ENCODE measurements around the gene FARS2.

FARS2 gene

DNA sequence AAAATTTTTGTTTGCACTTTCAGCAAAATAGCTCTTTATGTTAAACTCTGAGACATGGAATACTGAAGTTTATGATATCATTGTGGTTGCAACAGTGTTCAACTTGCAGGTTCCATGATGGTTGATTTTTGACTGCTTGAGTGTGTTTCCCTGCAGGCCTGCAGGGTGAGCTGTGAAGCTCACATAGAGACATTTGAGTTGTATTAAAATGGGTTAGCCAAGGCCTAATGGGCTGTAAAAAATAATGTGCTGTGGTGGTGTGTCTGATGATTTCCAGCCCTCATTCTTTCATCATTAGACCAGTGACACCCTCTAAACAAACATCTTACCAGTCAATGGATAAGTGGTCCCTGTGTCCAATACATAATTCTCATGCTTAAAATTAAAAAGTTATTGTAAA is 321.4 kb downstream of the FARS2 start:
- CTCF ChIA-PET = no interaction called here
- no peaks in the 10 kb centered on the region for H3K27me3 ChIP-seq (replicated peaks in 2 of 5; ENCODE audit: control insufficient read depth in 4 of 5, insufficient read depth in 5 of 5, low read length in 4 of 5)
- no peak overlapping the region for H3K4me3 ChIP-seq (ENCODE audit: control insufficient read depth in 1 of 7, extremely low read depth in 1 of 7, insufficient read depth in 4 of 7, low read depth in 2 of 7, low read length in 6 of 7)
- peaks cover 0 to 6% (median 0%) of the 10 kb centered on the region in 4 experiments for H3K4me1 ChIP-seq (ENCODE audit: control extremely low read depth in 1 of 4, control insufficient read depth in 4 of 4, insufficient read depth in 4 of 4, low read length in 3 of 4)
- peak in 1 of 3 donors; percentile 17 for DNase-seq
- no peaks in the 10 kb centered on the region for H3K36me3 ChIP-seq (ENCODE audit: control insufficient read depth in 4 of 4, insufficient read depth in 4 of 4, low read length in 3 of 4)
- peaks cover 0 to 12% (median 0%) of the 10 kb centered on the region in 5 experiments for H3K9me3 ChIP-seq (ENCODE audit: control extremely low read depth in 1 of 5, control insufficient read depth in 4 of 5, insufficient read depth in 2 of 5, low read depth in 1 of 5, low read length in 4 of 5)
- POLR2A ChIA-PET = no interaction called here
- no peak overlapping the region for H3K27ac ChIP-seq (ENCODE audit: insufficient read depth in 1 of 2, low read depth in 1 of 2, low read length in 2 of 2, poor library complexity in 1 of 2, severe bottlenecking in 2 of 2)

- POLR2A ChIA-PET = no interaction called here
- 82% methylated on average over 2 of the region's 3 CpGs for whole genome bisulfite sequencing (ENCODE audit: insufficient coverage)
Observed at GRCh38 chr6:5583528-5583927, 322.2 kb downstream of the FARS2 start.

GRCh38 chr6:5584078-5584482 is 322.8 kb downstream of the FARS2 start:
- H3K9me3 ChIP-seq (ENCODE audit: control extremely low read depth in 1 of 5, control insufficient read depth in 4 of 5, insufficient read depth in 2 of 5, low read depth in 1 of 5, low read length in 4 of 5) = peaks cover 0 to 12% (median 0%) of the 10 kb centered on the region in 5 experiments
- WGBS (ENCODE audit: insufficient coverage) = no CpG with 5 or more reads among the region's 5 CpGs
- CTCF ChIA-PET = no interaction called here
- H3K36me3 ChIP-seq (ENCODE audit: control insufficient read depth in 4 of 4, insufficient read depth in 4 of 4, low read length in 3 of 4) = no peaks in the 10 kb centered on the region
- H3K4me3 ChIP-seq (ENCODE audit: control insufficient read depth in 1 of 7, extremely low read depth in 1 of 7, insufficient read depth in 4 of 7, low read depth in 2 of 7, low read length in 6 of 7) = no peak overlapping the region
- no peaks in the 10 kb centered on the region for H3K27me3 ChIP-seq (replicated peaks in 2 of 5; ENCODE audit: control insufficient read depth in 4 of 5, insufficient read depth in 5 of 5, low read length in 4 of 5)
- H3K27ac ChIP-seq (ENCODE audit: insufficient read depth in 1 of 2, low read depth in 1 of 2, low read length in 2 of 2, poor library complexity in 1 of 2, severe bottlenecking in 2 of 2) = no peak overlapping the region
- POLR2A ChIA-PET = no interaction called here
- peak in 2 of 3 donors; percentile 12 to 64 for DNase-seq
- H3K4me1 ChIP-seq (ENCODE audit: control extremely low read depth in 1 of 4, control insufficient read depth in 4 of 4, insufficient read depth in 4 of 4, low read length in 3 of 4) = peaks cover 0 to 6% (median 0%) of the 10 kb centered on the region in 4 experiments

More at GRCh38 chr6:5583528-5583927, 322.2 kb downstream of the FARS2 start:
- no peak overlapping the region for H3K27ac ChIP-seq (ENCODE audit: insufficient read depth in 1 of 2, low read depth in 1 of 2, low read length in 2 of 2, poor library complexity in 1 of 2, severe bottlenecking in 2 of 2)
- no peak for DNase-seq
- CTCF ChIA-PET = no interaction called here
- H3K4me1 ChIP-seq (ENCODE audit: control extremely low read depth in 1 of 4, control insufficient read depth in 4 of 4, insufficient read depth in 4 of 4, low read length in 3 of 4) = peaks cover 0 to 6% (median 0%) of the 10 kb centered on the region in 4 experiments
- H3K36me3 ChIP-seq (ENCODE audit: control insufficient read depth in 4 of 4, insufficient read depth in 4 of 4, low read length in 3 of 4) = no peaks in the 10 kb centered on the region
- H3K4me3 ChIP-seq (ENCODE audit: control insufficient read depth in 1 of 7, extremely low read depth in 1 of 7, insufficient read depth in 4 of 7, low read depth in 2 of 7, low read length in 6 of 7) = no peak overlapping the region
- no peaks in the 10 kb centered on the region for H3K27me3 ChIP-seq (replicated peaks in 2 of 5; ENCODE audit: control insufficient read depth in 4 of 5, insufficient read depth in 5 of 5, low read length in 4 of 5)
- peaks cover 0 to 12% (median 0%) of the 10 kb centered on the region in 5 experiments for H3K9me3 ChIP-seq (ENCODE audit: control extremely low read depth in 1 of 5, control insufficient read depth in 4 of 5, insufficient read depth in 2 of 5, low read depth in 1 of 5, low read length in 4 of 5)

GRCh38 chr6:5587648-5588047 is 326.3 kb downstream of the FARS2 start:
- Histone ChIP-seq H3K36me3 (ENCODE audit: control insufficient read depth in 4 of 4, insufficient read depth in 4 of 4, low read length in 3 of 4) (no peaks in the 10 kb centered on the region), H3K27me3 (replicated peaks in 2 of 5; ENCODE audit: control insufficient read depth in 4 of 5, insufficient read depth in 5 of 5, low read length in 4 of 5) (no peaks in the 10 kb centered on the region), H3K4me1 (ENCODE audit: control extremely low read depth in 1 of 4, control insufficient read depth in 4 of 4, insufficient read depth in 4 of 4, low read length in 3 of 4) (peaks cover 0 to 6% (median 0%) of the 10 kb centered on the region in 4 experiments), H3K9me3 (ENCODE audit: control extremely low read depth in 1 of 5, control insufficient read depth in 4 of 5, insufficient read depth in 2 of 5, low read depth in 1 of 5, low read length in 4 of 5) (peaks cover 0 to 12% (median 0%) of the 10 kb centered on the region in 5 experiments), H3K4me3 (ENCODE audit: control insufficient read depth in 1 of 7, extremely low read depth in 1 of 7, insufficient read depth in 4 of 7, low read depth in 2 of 7, low read length in 6 of 7) (no peak overlapping the region), H3K27ac (ENCODE audit: insufficient read depth in 1 of 2, low read depth in 1 of 2, low read length in 2 of 2, poor library complexity in 1 of 2, severe bottlenecking in 2 of 2) (no peak overlapping the region)
- CTCF ChIA-PET = no interaction called here
- POLR2A ChIA-PET = no interaction called here
- WGBS (ENCODE audit: insufficient coverage) = no CpG with 5 or more reads among the region's 3 CpGs
- DNase-seq = no peak

- POLR2A ChIA-PET = no interaction called here
- Histone ChIP-seq H3K36me3 (ENCODE audit: control insufficient read depth in 4 of 4, insufficient read depth in 4 of 4, low read length in 3 of 4) (no peaks in the 10 kb centered on the region), H3K4me3 (ENCODE audit: control insufficient read depth in 1 of 7, extremely low read depth in 1 of 7, insufficient read depth in 4 of 7, low read depth in 2 of 7, low read length in 6 of 7) (no peak overlapping the region), H3K4me1 (ENCODE audit: control extremely low read depth in 1 of 4, control insufficient read depth in 4 of 4, insufficient read depth in 4 of 4, low read length in 3 of 4) (no peaks in the 10 kb centered on the region), H3K9me3 (ENCODE audit: control extremely low read depth in 1 of 5, control insufficient read depth in 4 of 5, insufficient read depth in 2 of 5, low read depth in 1 of 5, low read length in 4 of 5) (peaks cover 0 to 12% (median 0%) of the 10 kb centered on the region in 5 experiments), H3K27me3 (replicated peaks in 2 of 5; ENCODE audit: control insufficient read depth in 4 of 5, insufficient read depth in 5 of 5, low read length in 4 of 5) (no peaks in the 10 kb centered on the region), H3K27ac (ENCODE audit: insufficient read depth in 1 of 2, low read depth in 1 of 2, low read length in 2 of 2, poor library complexity in 1 of 2, severe bottlenecking in 2 of 2) (no peak overlapping the region)
- 84% methylated on average over 4 of the region's 7 CpGs for WGBS (ENCODE audit: insufficient coverage)
- DNase-seq = no peak
- CTCF ChIA-PET = no interaction called here
Observed at GRCh38 chr6:5589422-5590141, 328.3 kb downstream of the FARS2 start.

GRCh38 chr6:5590187-5590586 is 328.9 kb downstream of the FARS2 start:
- no peak for DNase-seq
- WGBS (ENCODE audit: insufficient coverage) = 100% methylated on average over 3 of the region's 5 CpGs
- no peaks in the 10 kb centered on the region for H3K27me3 ChIP-seq (replicated peaks in 2 of 5; ENCODE audit: control insufficient read depth in 4 of 5, insufficient read depth in 5 of 5, low read length in 4 of 5)
- no peaks in the 10 kb centered on the region for H3K36me3 ChIP-seq (ENCODE audit: control insufficient read depth in 4 of 4, insufficient read depth in 4 of 4, low read length in 3 of 4)
- peaks cover 0 to 12% (median 0%) of the 10 kb centered on the region in 5 experiments for H3K9me3 ChIP-seq (ENCODE audit: control extremely low read depth in 1 of 5, control insufficient read depth in 4 of 5, insufficient read depth in 2 of 5, low read depth in 1 of 5, low read length in 4 of 5)
- H3K4me1 ChIP-seq (ENCODE audit: control extremely low read depth in 1 of 4, control insufficient read depth in 4 of 4, insufficient read depth in 4 of 4, low read length in 3 of 4) = no peaks in the 10 kb centered on the region
- H3K4me3 ChIP-seq (ENCODE audit: control insufficient read depth in 1 of 7, extremely low read depth in 1 of 7, insufficient read depth in 4 of 7, low read depth in 2 of 7, low read length in 6 of 7) = no peak overlapping the region
- ChIA-PET CTCF (no interaction called here), POLR2A (no interaction called here)
- no peak overlapping the region for H3K27ac ChIP-seq (ENCODE audit: insufficient read depth in 1 of 2, low read depth in 1 of 2, low read length in 2 of 2, poor library complexity in 1 of 2, severe bottlenecking in 2 of 2)

DNA sequence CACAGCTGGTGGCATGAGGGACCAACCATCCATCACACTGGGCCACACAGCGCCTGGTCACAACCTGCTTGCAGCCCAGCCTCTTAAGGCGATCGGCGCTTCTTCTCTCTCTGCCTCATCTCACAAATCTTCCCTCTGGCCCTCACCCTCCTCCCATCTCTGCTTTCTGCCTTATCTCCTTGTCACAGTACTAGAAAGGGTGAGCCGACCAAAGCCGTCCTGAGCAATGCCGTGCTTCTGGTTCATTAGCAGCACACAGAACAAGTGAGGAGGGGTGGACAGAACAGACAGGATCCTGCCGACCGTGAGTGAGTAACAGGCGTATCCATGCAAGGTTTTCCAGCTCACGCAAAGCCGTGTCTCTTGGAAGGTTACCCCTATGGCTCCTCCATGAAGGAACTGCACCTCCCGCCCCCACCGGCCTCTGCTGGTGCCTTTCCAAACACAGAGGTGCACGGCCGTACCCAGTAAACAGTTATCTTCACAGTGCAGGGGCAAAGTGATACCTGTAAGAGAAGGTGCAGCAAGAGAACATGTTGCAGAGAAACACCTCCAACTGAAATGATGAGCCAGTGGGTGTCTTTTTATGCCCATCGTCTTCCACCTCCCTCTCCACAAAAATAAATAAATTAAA is 331.7 kb downstream of the FARS2 start:
- whole genome bisulfite sequencing (ENCODE audit: insufficient coverage) = 93% methylated on average over 17 of the region's 17 CpGs
- no peak overlapping the region for H3K27ac ChIP-seq (ENCODE audit: insufficient read depth in 1 of 2, low read depth in 1 of 2, low read length in 2 of 2, poor library complexity in 1 of 2, severe bottlenecking in 2 of 2)
- no peaks in the 10 kb centered on the region for H3K4me1 ChIP-seq (ENCODE audit: control extremely low read depth in 1 of 4, control insufficient read depth in 4 of 4, insufficient read depth in 4 of 4, low read length in 3 of 4)
- H3K27me3 ChIP-seq (replicated peaks in 2 of 5; ENCODE audit: control insufficient read depth in 4 of 5, insufficient read depth in 5 of 5, low read length in 4 of 5) = no peaks in the 10 kb centered on the region
- peak in 1 of 3 donors; percentile 39 for DNase-seq
- POLR2A ChIA-PET = no interaction called here
- H3K4me3 ChIP-seq (ENCODE audit: control insufficient read depth in 1 of 7, extremely low read depth in 1 of 7, insufficient read depth in 4 of 7, low read depth in 2 of 7, low read length in 6 of 7) = no peak overlapping the region
- CTCF ChIA-PET = no interaction called here
- no peaks in the 10 kb centered on the region for H3K36me3 ChIP-seq (ENCODE audit: control insufficient read depth in 4 of 4, insufficient read depth in 4 of 4, low read length in 3 of 4)
- H3K9me3 ChIP-seq (ENCODE audit: control extremely low read depth in 1 of 5, control insufficient read depth in 4 of 5, insufficient read depth in 2 of 5, low read depth in 1 of 5, low read length in 4 of 5) = no peaks in the 10 kb centered on the region
